BE2C (cell line): Measurements from ENCODE around the gene MIX23.
A peak's percentile ranks its signal among the peaks of the same experiment; 100 is the strongest.

Experiments
- DNase-seq: peaks from one replicate; pipeline ENCODE4 v3.0.0-alpha.2; 2020
- H3K27me3 ChIP-seq: fragments of 250-450 bp; sonication (Bioruptor Pico); 2 replicates; pipeline ENCODE4 v1.5.1; 2020; ENCODE audit warnings: mild to moderate bottlenecking
- H3K36me3 ChIP-seq: fragments of 250-450 bp; sonication (Bioruptor Pico); 2 replicates; pipeline ENCODE4 v1.5.1; 2020; ENCODE audit warnings: mild to moderate bottlenecking
- H3K4me1 ChIP-seq: fragments of 250-450 bp; sonication (Bioruptor Pico); 2 replicates; pipeline ENCODE4 v1.5.1; 2020
- H3K4me3 ChIP-seq: 2 replicates; pipeline ENCODE4 v1.5.1; 2011; ENCODE audit warnings: low read depth, low read length
- H3K9me3 ChIP-seq: fragments of 250-450 bp; sonication (Bioruptor Pico); 2 replicates; pipeline ENCODE4 v1.5.1; 2020
- TF ChIP-seq, protein P1 (sequence below): IDR thresholded peaks from 2 replicates; pipeline ENCODE4 v1.5.1; 2012; ENCODE audit warnings: mild to moderate bottlenecking, low read depth, low read length

MIX23 gene

DNA sequence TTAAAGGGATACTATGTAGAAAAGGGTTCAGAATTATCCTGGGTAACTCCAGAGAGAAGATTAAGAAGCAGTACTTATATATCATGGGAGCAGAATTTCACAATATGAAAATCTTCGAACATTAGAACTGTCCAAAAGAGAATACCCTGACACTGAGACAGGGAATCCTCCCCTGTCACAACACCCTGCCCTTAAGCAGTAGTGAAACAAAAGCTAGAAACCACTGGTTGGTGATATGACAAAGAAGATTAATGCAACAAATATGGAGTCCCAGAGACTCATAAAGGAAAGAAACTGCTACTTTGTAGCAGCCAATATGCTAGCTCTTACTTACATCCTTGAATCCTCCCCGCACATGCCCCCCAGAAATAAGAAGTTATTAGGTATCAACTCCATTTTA, 18.5 kb downstream of the MIX23 start:
- Histone ChIP-seq H3K4me1 (no peaks in the 10 kb centered on the region), H3K9me3 (no peaks in the 10 kb centered on the region), H3K36me3 (peaks cover 39% of the 10 kb centered on the region), H3K27me3 (no peaks in the 10 kb centered on the region), H3K4me3 (no peak overlapping the region)
- no peak for DNase-seq
- TF ChIP-seq, protein P1, sequence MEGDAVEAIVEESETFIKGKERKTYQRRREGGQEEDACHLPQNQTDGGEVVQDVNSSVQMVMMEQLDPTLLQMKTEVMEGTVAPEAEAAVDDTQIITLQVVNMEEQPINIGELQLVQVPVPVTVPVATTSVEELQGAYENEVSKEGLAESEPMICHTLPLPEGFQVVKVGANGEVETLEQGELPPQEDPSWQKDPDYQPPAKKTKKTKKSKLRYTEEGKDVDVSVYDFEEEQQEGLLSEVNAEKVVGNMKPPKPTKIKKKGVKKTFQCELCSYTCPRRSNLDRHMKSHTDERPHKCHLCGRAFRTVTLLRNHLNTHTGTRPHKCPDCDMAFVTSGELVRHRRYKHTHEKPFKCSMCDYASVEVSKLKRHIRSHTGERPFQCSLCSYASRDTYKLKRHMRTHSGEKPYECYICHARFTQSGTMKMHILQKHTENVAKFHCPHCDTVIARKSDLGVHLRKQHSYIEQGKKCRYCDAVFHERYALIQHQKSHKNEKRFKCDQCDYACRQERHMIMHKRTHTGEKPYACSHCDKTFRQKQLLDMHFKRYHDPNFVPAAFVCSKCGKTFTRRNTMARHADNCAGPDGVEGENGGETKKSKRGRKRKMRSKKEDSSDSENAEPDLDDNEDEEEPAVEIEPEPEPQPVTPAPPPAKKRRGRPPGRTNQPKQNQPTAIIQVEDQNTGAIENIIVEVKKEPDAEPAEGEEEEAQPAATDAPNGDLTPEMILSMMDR, result no peak

DNA sequence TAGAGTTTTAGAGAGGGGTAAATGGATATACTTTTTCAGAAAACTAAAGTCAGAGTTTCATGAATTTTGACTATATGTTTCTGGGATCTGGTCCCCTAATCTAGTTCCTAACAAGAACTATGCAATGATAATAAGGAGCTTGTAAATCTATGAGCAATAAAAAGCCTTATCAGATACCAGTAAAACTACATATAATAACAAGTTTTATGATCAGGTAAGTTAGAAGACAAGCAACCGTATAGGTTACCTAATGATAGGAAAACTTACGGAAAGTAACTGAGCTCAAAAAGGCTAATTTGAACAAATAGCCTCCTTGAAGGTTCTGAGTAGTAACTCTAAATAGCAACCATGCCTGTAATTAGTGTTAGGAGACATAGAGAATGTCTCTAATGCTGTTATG, 21.0 kb downstream of the MIX23 start:
- H3K9me3 ChIP-seq, result no peaks in the 10 kb centered on the region
- H3K36me3 ChIP-seq, result peaks cover 34% of the 10 kb centered on the region
- peaks cover 15% of the 10 kb centered on the region for H3K4me1 ChIP-seq
- DNase-seq, result no peak
- H3K4me3 ChIP-seq, result no peak overlapping the region
- TF ChIP-seq, protein P1, result no peak
- H3K27me3 ChIP-seq, result no peaks in the 10 kb centered on the region

- Histone ChIP-seq H3K27me3 (no peaks in the 10 kb centered on the region), H3K4me3 (no peak overlapping the region), H3K4me1 (peaks cover 20% of the 10 kb centered on the region), H3K36me3 (peaks cover 8% of the 10 kb centered on the region), H3K9me3 (no peaks in the 10 kb centered on the region)
- DNase-seq, result no peak
- TF ChIP-seq, protein P1, result no peak
These were observed 24.4 kb downstream of the MIX23 start for GRCh38 chr3:122358703-122359032.

DNA sequence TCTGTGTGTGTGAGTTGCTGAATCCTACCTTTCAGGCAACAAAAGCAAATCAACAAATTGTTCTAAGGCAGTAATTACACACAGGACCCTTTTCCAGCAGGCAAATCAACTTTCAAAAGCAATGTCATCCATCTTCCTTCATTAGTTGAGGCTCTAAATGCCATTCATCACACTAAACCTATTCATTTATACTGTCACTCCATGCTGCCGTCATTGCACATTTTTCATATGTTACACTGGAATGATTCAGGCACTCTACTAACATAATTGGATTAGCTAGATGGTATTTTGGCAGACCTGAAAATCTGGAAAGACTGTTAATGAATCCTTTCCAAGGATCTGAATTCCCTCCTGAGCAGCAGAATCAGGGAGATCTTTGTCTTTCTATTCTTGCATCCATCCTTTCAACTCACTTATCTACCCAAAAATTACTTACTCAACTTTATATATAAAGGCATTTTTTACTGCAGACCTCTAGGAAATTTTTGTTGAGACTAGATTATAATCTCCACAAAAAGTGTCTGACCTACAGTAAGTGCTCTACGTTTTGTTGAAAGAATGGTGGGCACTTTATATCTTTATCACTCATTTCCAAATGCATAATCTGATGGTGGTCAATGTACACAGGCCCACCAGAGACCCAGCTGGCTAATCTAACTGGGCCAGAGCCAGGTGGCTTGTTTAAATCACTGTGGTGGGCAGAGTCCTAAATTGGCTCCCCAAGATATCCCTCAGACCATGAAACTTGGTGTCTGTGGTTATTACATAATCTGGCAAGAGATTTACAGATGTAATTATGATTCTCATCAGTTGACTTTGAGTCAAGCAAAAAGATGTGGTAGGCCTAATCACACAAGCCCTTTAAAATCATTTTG, 25.0 kb downstream of the MIX23 start:
- H3K4me3 ChIP-seq, result no peak overlapping the region
- H3K27me3 ChIP-seq, result no peaks in the 10 kb centered on the region
- DNase-seq, result peak; percentile 38
- H3K9me3 ChIP-seq, result no peaks in the 10 kb centered on the region
- peaks cover 20% of the 10 kb centered on the region for H3K4me1 ChIP-seq
- H3K36me3 ChIP-seq, result peaks cover 5% of the 10 kb centered on the region
- TF ChIP-seq, protein P1, result no peak

GRCh38 chr3:122356402-122356801, 26.6 kb downstream of the MIX23 start:
- no peaks in the 10 kb centered on the region; the same call in 1 of the 2 replicates for H3K36me3 ChIP-seq
- TF ChIP-seq, protein P1, result peak; percentile 70
- no peaks in the 10 kb centered on the region for H3K27me3 ChIP-seq
- H3K4me3 ChIP-seq, result no peak overlapping the region
- H3K9me3 ChIP-seq, result no peaks in the 10 kb centered on the region
- peaks cover 20% of the 10 kb centered on the region for H3K4me1 ChIP-seq
- peak; percentile 56 for DNase-seq

DNA sequence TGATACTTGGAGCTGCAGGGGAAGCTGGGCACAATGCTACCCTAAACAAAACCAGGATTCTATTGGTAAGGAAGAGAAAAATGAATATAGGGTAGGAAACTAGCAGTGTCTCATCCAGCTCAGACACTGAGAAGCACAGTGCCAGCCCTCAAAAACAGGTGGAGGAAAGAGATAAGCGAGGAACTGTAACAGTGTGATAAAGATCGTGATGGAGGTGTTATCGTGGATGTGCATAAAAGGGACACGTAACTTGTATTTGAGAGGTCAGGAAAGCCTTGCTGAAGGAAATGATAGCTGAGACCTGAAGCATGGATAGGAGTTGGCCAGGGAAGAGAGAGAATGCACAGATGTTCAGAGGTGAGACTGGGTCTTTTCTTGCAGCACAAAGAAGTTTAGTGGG, 27.4 kb downstream of the MIX23 start:
- H3K36me3 ChIP-seq, result no peaks in the 10 kb centered on the region; the same call in 1 of the 2 replicates
- H3K4me3 ChIP-seq, result no peak overlapping the region
- H3K9me3 ChIP-seq, result no peaks in the 10 kb centered on the region
- H3K4me1 ChIP-seq, result peaks cover 20% of the 10 kb centered on the region
- H3K27me3 ChIP-seq, result no peaks in the 10 kb centered on the region
- TF ChIP-seq, protein P1, result no peak
- DNase-seq, result no peak
